Stimulated activated CD8-positive, alpha-beta memory T cell treated with anti-CD3 and anti-CD28 coated beads, Interleukin-4, amount 100 ng/mL, for 24 hours (primary cell): Measurements from ENCODE around the gene SSNA1.

ENCODE experiments used
- DNase-seq: peaks from one replicate; pipeline ENCODE4 v3.0.0-alpha.2; 2020; ENCODE audit warnings: low read depth

The SSNA1 gene

GRCh38 chr9:137152844-137153405 is 35.6 kb upstream of the SSNA1 start:
- no peak for DNase-seq

GRCh38 chr9:137156567-137157375 is 31.7 kb upstream of the SSNA1 start:
- DNase-seq = peak; percentile 40

- DNase-seq = no peak
Observed at GRCh38 chr9:137157618-137158415, 30.7 kb upstream of the SSNA1 start.

GRCh38 chr9:137158625-137159024 is 29.9 kb upstream of the SSNA1 start:
- no peak for DNase-seq

- DNase-seq = no peak
Observed at GRCh38 chr9:137159105-137160053, 29.1 kb upstream of the SSNA1 start.

- no peak for DNase-seq
Observed at GRCh38 chr9:137160054-137160425, 28.4 kb upstream of the SSNA1 start.

GRCh38 chr9:137160716-137161557 is 27.5 kb upstream of the SSNA1 start:
- DNase-seq = no peak

- DNase-seq = no peak
Observed at GRCh38 chr9:137161558-137162486, 26.7 kb upstream of the SSNA1 start.

GRCh38 chr9:137162505-137163364 is 25.7 kb upstream of the SSNA1 start:
- no peak for DNase-seq

GRCh38 chr9:137163365-137163715 is 25.1 kb upstream of the SSNA1 start:
- DNase-seq = no peak

GRCh38 chr9:137163805-137164204 is 24.7 kb upstream of the SSNA1 start:
- no peak for DNase-seq

GRCh38 chr9:137164370-137165249 is 23.9 kb upstream of the SSNA1 start:
- DNase-seq = no peak

- DNase-seq = no peak
Observed at GRCh38 chr9:137165250-137165836, 23.1 kb upstream of the SSNA1 start.

GRCh38 chr9:137166380-137167229 is 21.9 kb upstream of the SSNA1 start:
- DNase-seq = no peak

GRCh38 chr9:137167277-137167746 is 21.2 kb upstream of the SSNA1 start:
- DNase-seq = no peak
